HepG2 (cell line): ENCODE measurements around the gene R3HDM4. TPM values are rescaled to one million over a fixed set of nuclear protein-coding genes. Genes with fewer than 3 reads are reported as not detected.

Experiments used
- ATAC-seq: fragments of 200-7000 bp; cut with Tn5 transposase; 3 replicates; pipeline ENCODE4 v1.9.1; 2020; ENCODE audit warnings: mild to moderate bottlenecking, moderate library complexity
- BruUV-seq: library from RNA; stranded (reverse); fragments of 400-500 nt; replicated peaks from 2 replicates; lab custom pipeline; 2021; lab: Mats Ljungman, UMichigan
- CTCF ChIA-PET: fragments of 300-600 bp; formaldehyde crosslinking; extraction: SDS; loops from one replicate; lab custom pipeline; 2021; ENCODE audit warnings: low total read pairs, inconsistent platforms, low intra/inter-chr PET ratio; lab: Yijun Ruan, JAX
- POLR2A ChIA-PET: fragments of 350-600 bp; sonication (Branson Sonifier 250); formaldehyde crosslinking; loops from one replicate; lab custom pipeline; 2020; ENCODE audit warnings: antibody characterized with exemption, inconsistent platforms; lab: Yijun Ruan, JAX
- DNase-seq: peaks from one replicate; pipeline ENCODE4 v3.0.0-alpha.2; 2015; ENCODE audit warnings: low spot score
- FAIRE-seq: peaks from 3 replicates; lab custom pipeline; 2011; peaks lifted over from hg19 to GRCh38; lab: Jason Lieb, UNC
- H2AFZ ChIP-seq: one replicate; pipeline ENCODE4 v1.6.1; 2011; ENCODE audit warnings: low read length, inconsistent platforms
- H3K27ac ChIP-seq: fragments of 300-600 bp; 3 replicates; pipeline ENCODE4 v1.8.0; 2011; ENCODE audit warnings: mixed run types, mild to moderate bottlenecking, mixed read lengths, low read length, inconsistent platforms; ENCODE audit not compliant: insufficient read depth; ENCODE audit errors: extremely low read length
- H3K27me3 ChIP-seq, 2 experiments: fragments of 200-600 bp in 1 of 2; 2 replicates in 1 of 2; 3 replicates in 1 of 2; pipeline versions ENCODE4 v1.6.0 to v1.8.0; 2011; ENCODE audit warnings: low read length in 2 of 2, mild to moderate bottlenecking in 2 of 2, moderate library complexity in 2 of 2, inconsistent platforms in 1 of 2; ENCODE audit not compliant: insufficient read depth in 2 of 2, control insufficient read depth in 1 of 2
- H3K36me3 ChIP-seq, 2 experiments: fragments of 200-600 bp in 1 of 2; replicated peaks in 1 of 2; 2 replicates in 1 of 2; 3 replicates in 1 of 2; pipeline versions ENCODE4 v1.5.1 to v1.8.0; 2011; ENCODE audit warnings: low read length in 2 of 2, inconsistent platforms in 1 of 2; ENCODE audit not compliant: insufficient read depth in 2 of 2, control insufficient read depth in 1 of 2
- H3K4me1 ChIP-seq: 2 replicates; pipeline ENCODE4 v1.5.1; 2012; ENCODE audit warnings: low read length, inconsistent platforms; ENCODE audit not compliant: insufficient read depth
- H3K4me2 ChIP-seq: 2 replicates; pipeline ENCODE4 v1.6.0; 2011; ENCODE audit warnings: low read depth, low read length, inconsistent platforms
- H3K4me3 ChIP-seq, 3 experiments: fragments of 200-600 bp in 1 of 3; sonication (generic), shearing (Covaris generic) in 1 of 3; replicated peaks in 1 of 3; 2 replicates each; pipeline ENCODE4 v1.5.1; 2011 to 2016; ENCODE audit warnings: low read length in 3 of 3, inconsistent platforms in 2 of 3, low read depth in 2 of 3, mild to moderate bottlenecking in 2 of 3, control low read depth in 1 of 3, mixed read lengths in 1 of 3; ENCODE audit not compliant: insufficient read depth in 1 of 3
- H3K79me2 ChIP-seq: one replicate; pipeline ENCODE4 v1.6.1; 2011; ENCODE audit warnings: low read length, inconsistent platforms; ENCODE audit not compliant: insufficient read depth
- H3K9ac ChIP-seq: 2 replicates; pipeline ENCODE4 v1.6.0; 2011; ENCODE audit warnings: mild to moderate bottlenecking, low read depth, low read length, inconsistent platforms; ENCODE audit not compliant: insufficient read depth
- H3K9me3 ChIP-seq: 2 replicates; pipeline ENCODE4 v1.5.1; 2012; ENCODE audit warnings: mild to moderate bottlenecking, low read length
- H4K20me1 ChIP-seq: 2 replicates; pipeline ENCODE4 v1.6.0; 2011; ENCODE audit warnings: inconsistent platforms, mild to moderate bottlenecking, low read length, moderate library complexity; ENCODE audit not compliant: insufficient read depth
- CEBPG ChIP-seq: IDR thresholded peaks from 2 replicates; pipeline ENCODE4 v1.6.1; 2016
- CENPT ChIP-seq: sonication (generic); formaldehyde crosslinking; IDR thresholded peaks from 2 replicates; pipeline ENCODE4 v1.8.0; 2022; ENCODE audit warnings: low read depth, mild to moderate bottlenecking, moderate library complexity, missing genetic modification reagents
- GZF1 ChIP-seq: sonication (generic); formaldehyde crosslinking; IDR thresholded peaks from 2 replicates; pipeline ENCODE4 v1.5.1; 2020; ENCODE audit warnings: mild to moderate bottlenecking, missing genetic modification reagents
- IRX3 ChIP-seq: sonication (generic); formaldehyde crosslinking; IDR thresholded peaks from 2 replicates; pipeline ENCODE4 v1.8.1; 2023; ENCODE audit warnings: mild to moderate bottlenecking, low read depth, missing genetic modification reagents, borderline replicate concordance
- NCOA5 ChIP-seq: sonication (generic); formaldehyde crosslinking; IDR thresholded peaks from 2 replicates; pipeline ENCODE4 v1.4.0; 2020; ENCODE audit warnings: missing genetic modification reagents
- SETDB1 ChIP-seq: sonication (generic); formaldehyde crosslinking; IDR thresholded peaks from 2 replicates; pipeline ENCODE4 v1.5.1; 2020; ENCODE audit warnings: missing genetic modification reagents, mild to moderate bottlenecking, borderline replicate concordance
- ZNF446 ChIP-seq: sonication (generic); formaldehyde crosslinking; IDR thresholded peaks from 2 replicates; pipeline ENCODE4 v1.5.0; 2020; ENCODE audit warnings: mild to moderate bottlenecking, missing genetic modification reagents
- WGBS: methylation state at CpG from one replicate; pipeline ENCODE4 v1.1.6; 2017; ENCODE audit warnings: low lambda C conversion rate; 5-methylcytosine and 5-hydroxymethylcytosine counted together
- in situ Hi-C: cut with HindIII; loops from 2 replicates; pipeline ENCODE4 v1.10.0; 2017; ENCODE audit warnings: low pct_unique_long_range_greater_than_20kb; ENCODE audit not compliant: extremely low pct_ligation_motif_present
- intact Hi-C: fragments of 100-400 bp; cut with micrococcal nuclease; formaldehyde crosslinking; loops from one replicate; pipeline ENCODE4 v1.10.0; 2022; ENCODE audit not compliant: unreplicated experiment
- polyA plus RNA-seq, 8 experiments: library from polyadenylated mRNA; depleted of rRNA in 3 of 8; stranded (reverse) in 7 of 8; unstranded in 1 of 8; fragments of >200 nt; fragmentation: Illumina TruSeq in 4 of 8; extraction: Trizol in 4 of 8; gene quantifications; 2 replicates each; pipeline versions ENCODE4 v1.2.1 to v1.2.3, GENCODE V29; 2011 to 2016; ENCODE audit warnings: low read depth in 4 of 8, missing spikeins in 1 of 8, mixed read lengths in 1 of 8; ENCODE audit not compliant: insufficient read depth in 1 of 8
- total RNA-seq, 5 experiments: library from RNA; depleted of rRNA; stranded (reverse); fragments of >200 nt; fragmentation: Illumina TruSeq; extraction: Trizol; gene quantifications; 2 replicates each; pipeline ENCODE4 v1.2.3, GENCODE V29; 2016; ENCODE audit warnings: low read depth in 1 of 5
- TF ChIP-seq, protein P1 (sequence below): sonication (generic); formaldehyde crosslinking; IDR thresholded peaks from 2 replicates; pipeline ENCODE4 v1.4.0; 2020; ENCODE audit warnings: missing genetic modification reagents
- TF ChIP-seq, protein P2 (sequence below): sonication (generic); formaldehyde crosslinking; conservative IDR thresholded peaks from 2 replicates; pipeline ENCODE4 v1.5.0; 2020; ENCODE audit warnings: missing genetic modification reagents
- TF ChIP-seq, protein P3 (sequence below): sonication (generic); formaldehyde crosslinking; IDR thresholded peaks from 2 replicates; pipeline ENCODE4 v1.4.0; 2020; ENCODE audit warnings: missing genetic modification reagents, borderline replicate concordance
- TF ChIP-seq, protein P4 (sequence below): sonication (generic); formaldehyde crosslinking; IDR thresholded peaks from 2 replicates; pipeline ENCODE4 v1.4.0; 2020; ENCODE audit warnings: low read depth, mild to moderate bottlenecking, missing genetic modification reagents

Gene R3HDM4
- total and polyA plus RNA-seq, 2 of the 13 experiments (the other 11 are each of a cell fraction or from before 2014, with no cell fraction given), result 26.2 to 26.9 TPM

DNA sequence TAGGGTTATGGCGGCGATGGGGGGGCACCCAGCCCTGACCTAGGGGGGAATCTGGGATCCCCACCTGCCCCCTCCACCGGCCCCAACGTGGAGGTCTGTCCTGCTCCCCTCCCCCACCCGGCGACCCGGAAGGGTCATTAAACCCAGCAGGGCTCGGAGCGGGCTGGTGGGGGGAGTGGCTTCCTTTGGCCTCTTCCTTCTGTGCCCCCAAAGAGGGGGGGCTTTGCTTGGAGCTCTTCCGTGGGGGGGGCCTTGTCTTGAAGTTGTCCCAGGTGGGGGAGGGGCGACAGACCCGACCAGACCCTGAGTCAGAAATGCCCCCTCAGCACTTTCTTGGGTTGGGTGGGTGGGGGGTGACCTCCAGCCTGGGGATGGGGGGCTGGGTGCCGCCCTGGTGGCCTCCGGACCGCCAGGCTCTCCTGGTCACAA, 14.3 kb upstream of the R3HDM4 start:
- peak; percentile 2; the same call in 2 of the 3 replicates for ATAC-seq
- DNase-seq, result peak; percentile 37
- in situ Hi-C loops, result loop anchor here (5.0 kb wide), 1 partner anchor 35 kb away; no protein-coding TSS in a partner anchor
- TF ChIP-seq ZNF446 (CRISPR knock-in tag), result no peak
- TF ChIP-seq GZF1, result no peak
- TF ChIP-seq, protein P1, sequence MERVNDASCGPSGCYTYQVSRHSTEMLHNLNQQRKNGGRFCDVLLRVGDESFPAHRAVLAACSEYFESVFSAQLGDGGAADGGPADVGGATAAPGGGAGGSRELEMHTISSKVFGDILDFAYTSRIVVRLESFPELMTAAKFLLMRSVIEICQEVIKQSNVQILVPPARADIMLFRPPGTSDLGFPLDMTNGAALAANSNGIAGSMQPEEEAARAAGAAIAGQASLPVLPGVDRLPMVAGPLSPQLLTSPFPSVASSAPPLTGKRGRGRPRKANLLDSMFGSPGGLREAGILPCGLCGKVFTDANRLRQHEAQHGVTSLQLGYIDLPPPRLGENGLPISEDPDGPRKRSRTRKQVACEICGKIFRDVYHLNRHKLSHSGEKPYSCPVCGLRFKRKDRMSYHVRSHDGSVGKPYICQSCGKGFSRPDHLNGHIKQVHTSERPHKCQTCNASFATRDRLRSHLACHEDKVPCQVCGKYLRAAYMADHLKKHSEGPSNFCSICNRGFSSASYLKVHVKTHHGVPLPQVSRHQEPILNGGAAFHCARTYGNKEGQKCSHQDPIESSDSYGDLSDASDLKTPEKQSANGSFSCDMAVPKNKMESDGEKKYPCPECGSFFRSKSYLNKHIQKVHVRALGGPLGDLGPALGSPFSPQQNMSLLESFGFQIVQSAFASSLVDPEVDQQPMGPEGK, result peak; percentile 13
- TF ChIP-seq IRX3 (CRISPR knock-in tag), result no peak
- TF ChIP-seq, protein P2, sequence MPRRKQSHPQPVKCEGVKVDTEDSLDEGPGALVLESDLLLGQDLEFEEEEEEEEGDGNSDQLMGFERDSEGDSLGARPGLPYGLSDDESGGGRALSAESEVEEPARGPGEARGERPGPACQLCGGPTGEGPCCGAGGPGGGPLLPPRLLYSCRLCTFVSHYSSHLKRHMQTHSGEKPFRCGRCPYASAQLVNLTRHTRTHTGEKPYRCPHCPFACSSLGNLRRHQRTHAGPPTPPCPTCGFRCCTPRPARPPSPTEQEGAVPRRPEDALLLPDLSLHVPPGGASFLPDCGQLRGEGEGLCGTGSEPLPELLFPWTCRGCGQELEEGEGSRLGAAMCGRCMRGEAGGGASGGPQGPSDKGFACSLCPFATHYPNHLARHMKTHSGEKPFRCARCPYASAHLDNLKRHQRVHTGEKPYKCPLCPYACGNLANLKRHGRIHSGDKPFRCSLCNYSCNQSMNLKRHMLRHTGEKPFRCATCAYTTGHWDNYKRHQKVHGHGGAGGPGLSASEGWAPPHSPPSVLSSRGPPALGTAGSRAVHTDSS, result no peak
- no peak for TF ChIP-seq CEBPG
- TF ChIP-seq, protein P3, sequence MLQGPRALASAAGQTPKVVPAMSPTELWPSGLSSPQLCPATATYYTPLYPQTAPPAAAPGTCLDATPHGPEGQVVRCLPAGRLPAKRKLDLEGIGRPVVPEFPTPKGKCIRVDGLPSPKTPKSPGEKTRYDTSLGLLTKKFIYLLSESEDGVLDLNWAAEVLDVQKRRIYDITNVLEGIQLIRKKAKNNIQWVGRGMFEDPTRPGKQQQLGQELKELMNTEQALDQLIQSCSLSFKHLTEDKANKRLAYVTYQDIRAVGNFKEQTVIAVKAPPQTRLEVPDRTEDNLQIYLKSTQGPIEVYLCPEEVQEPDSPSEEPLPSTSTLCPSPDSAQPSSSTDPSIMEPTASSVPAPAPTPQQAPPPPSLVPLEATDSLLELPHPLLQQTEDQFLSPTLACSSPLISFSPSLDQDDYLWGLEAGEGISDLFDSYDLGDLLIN (CRISPR knock-in tag), result no peak
- no peak for TF ChIP-seq CENPT (CRISPR knock-in tag)
- TF ChIP-seq SETDB1 (CRISPR knock-in tag), result no peak
- no peak for TF ChIP-seq NCOA5 (CRISPR knock-in tag)
- TF ChIP-seq, protein P4, sequence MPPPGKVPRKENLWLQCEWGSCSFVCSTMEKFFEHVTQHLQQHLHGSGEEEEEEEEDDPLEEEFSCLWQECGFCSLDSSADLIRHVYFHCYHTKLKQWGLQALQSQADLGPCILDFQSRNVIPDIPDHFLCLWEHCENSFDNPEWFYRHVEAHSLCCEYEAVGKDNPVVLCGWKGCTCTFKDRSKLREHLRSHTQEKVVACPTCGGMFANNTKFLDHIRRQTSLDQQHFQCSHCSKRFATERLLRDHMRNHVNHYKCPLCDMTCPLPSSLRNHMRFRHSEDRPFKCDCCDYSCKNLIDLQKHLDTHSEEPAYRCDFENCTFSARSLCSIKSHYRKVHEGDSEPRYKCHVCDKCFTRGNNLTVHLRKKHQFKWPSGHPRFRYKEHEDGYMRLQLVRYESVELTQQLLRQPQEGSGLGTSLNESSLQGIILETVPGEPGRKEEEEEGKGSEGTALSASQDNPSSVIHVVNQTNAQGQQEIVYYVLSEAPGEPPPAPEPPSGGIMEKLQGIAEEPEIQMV, result no peak

More for the DNA sequence above, 14.3 kb upstream of the R3HDM4 start:
- H3K79me2 ChIP-seq, result peaks cover 61% of the 10 kb centered on the region
- peaks cover 10 to 29% of the 10 kb centered on the region in 2 experiments; a peak in 4 of 5 replicates for H3K36me3 ChIP-seq
- peak overlapping the region; percentile 98 for H3K9ac ChIP-seq
- FAIRE-seq, result no peak
- POLR2A ChIA-PET, result interaction anchor here (0.7 to 2.2 kb wide), 9 partner anchors 8 to 170 kb away, joined by 3 to 42 read pairs (median 4); partner anchors contain the start of gene WDR18
- peak overlapping the region; percentile 92 for H3K27ac ChIP-seq
- H3K27me3 ChIP-seq, result no peaks in the 10 kb centered on the region
- peak overlapping the region; percentile 93 for H3K4me2 ChIP-seq
- CTCF ChIA-PET, result no interaction called here
- no peak overlapping the region for H2AFZ ChIP-seq
- H3K4me3 ChIP-seq, result peak overlapping the region; percentile 88 to 98 (median 96)
- no peaks in the 10 kb centered on the region for H3K9me3 ChIP-seq
- BruUV-seq, result no TSS peak
- peaks cover 15% of the 10 kb centered on the region; the same call in 1 of the 2 replicates for H4K20me1 ChIP-seq
- H3K4me1 ChIP-seq, result peaks cover 57% of the 10 kb centered on the region
- intact Hi-C loops, result loop anchor here (10.0 kb wide), 1 partner anchor 263 kb away; the partner anchor contains the start of gene RNF126
- WGBS, result 0% methylated on average over 2 of the region's 15 CpGs
